ENCODE results near the gene SYN1.

DNA sequence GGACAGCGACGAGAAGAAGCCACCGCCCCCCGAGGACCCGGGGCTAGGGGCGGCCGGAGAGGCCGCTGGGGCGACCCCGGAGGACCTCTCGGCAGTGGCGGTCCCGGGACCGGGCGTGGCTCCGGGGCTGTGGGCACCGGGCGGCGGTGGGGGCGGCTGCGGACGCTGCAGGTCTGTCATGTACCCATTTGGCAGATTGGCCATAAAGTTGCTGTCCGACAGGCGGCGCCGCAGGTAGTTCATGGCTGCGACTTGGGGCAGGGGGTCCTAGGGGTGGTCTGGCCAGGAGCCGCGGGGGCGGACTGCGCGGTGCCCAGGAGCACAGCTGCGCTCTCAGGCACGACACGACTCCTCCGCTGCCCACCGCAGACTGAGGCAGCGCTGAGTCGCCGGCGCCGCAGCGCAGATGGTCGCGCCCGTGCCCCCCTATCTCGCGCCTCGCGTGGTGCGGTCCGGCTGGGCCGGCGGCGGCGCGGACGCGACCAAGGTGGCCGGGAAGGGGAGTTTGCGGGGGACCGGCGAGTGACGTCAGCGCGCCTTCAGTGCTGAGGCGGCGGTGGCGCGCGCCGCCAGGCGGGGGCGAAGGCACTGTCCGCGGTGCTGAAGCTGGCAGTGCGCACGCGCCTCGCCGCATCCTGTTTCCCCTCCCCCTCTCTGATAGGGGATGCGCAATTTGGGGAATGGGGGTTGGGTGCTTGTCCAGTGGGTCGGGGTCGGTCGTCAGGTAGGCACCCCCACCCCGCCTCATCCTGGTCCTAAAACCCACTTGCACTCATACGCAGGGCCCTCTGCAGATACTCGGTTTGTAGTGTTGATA lies at the start of gene SYN1:
- TF ChIP-seq, protein P1, sequence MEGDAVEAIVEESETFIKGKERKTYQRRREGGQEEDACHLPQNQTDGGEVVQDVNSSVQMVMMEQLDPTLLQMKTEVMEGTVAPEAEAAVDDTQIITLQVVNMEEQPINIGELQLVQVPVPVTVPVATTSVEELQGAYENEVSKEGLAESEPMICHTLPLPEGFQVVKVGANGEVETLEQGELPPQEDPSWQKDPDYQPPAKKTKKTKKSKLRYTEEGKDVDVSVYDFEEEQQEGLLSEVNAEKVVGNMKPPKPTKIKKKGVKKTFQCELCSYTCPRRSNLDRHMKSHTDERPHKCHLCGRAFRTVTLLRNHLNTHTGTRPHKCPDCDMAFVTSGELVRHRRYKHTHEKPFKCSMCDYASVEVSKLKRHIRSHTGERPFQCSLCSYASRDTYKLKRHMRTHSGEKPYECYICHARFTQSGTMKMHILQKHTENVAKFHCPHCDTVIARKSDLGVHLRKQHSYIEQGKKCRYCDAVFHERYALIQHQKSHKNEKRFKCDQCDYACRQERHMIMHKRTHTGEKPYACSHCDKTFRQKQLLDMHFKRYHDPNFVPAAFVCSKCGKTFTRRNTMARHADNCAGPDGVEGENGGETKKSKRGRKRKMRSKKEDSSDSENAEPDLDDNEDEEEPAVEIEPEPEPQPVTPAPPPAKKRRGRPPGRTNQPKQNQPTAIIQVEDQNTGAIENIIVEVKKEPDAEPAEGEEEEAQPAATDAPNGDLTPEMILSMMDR (IDR thresholded peaks at IDR 0.05; ENCODE audit: low read depth, low read length), result peak; percentile 31
- TF ChIP-seq EZH2phosphoT487 (IDR thresholded peaks at IDR 0.05; ENCODE audit: low read depth), result no peak
